A673 (cell line): Measurements from ENCODE around the gene ALPP. TPM values are rescaled to one million over a fixed set of nuclear protein-coding genes. Genes with fewer than 3 reads are reported as not detected.
A peak's percentile ranks its signal among the peaks of the same experiment; 100 is the strongest.

Experiments used
- BruUV-seq: library from RNA; stranded (reverse); fragments of 400-500 nt; replicated peaks from 2 replicates; lab custom pipeline; 2021; lab: Mats Ljungman, UMichigan
- CTCF ChIA-PET: fragments of 300-600 bp; sonication (Branson Sonifier 250); formaldehyde crosslinking; loops from one replicate; lab custom pipeline; 2022; ENCODE audit warnings: antibody characterized with exemption; lab: Charles Lee
- POLR2A ChIA-PET: fragments of 300-600 bp; sonication (Branson Sonifier 250); formaldehyde crosslinking; loops from one replicate; lab custom pipeline; 2022; ENCODE audit warnings: antibody characterized with exemption; ENCODE audit not compliant: low non-redundant PET; lab: Charles Lee
- DNase-seq: peaks from one replicate; pipeline ENCODE4 v3.0.0-alpha.2; 2015; ENCODE audit warnings: low spot score
- H3K27ac ChIP-seq: fragments of 200-600 bp; sonication (generic); 2 replicates; pipeline ENCODE4 v1.5.1; 2016; ENCODE audit warnings: mixed run types, low read depth, mild to moderate bottlenecking, mixed read lengths, antibody characterized with exemption, low read length; ENCODE audit not compliant: poor library complexity, severe bottlenecking
- H3K27me3 ChIP-seq: fragments of 200-600 bp; sonication (generic); replicated peaks from 2 replicates; pipeline ENCODE4 v1.6.1; 2017; ENCODE audit warnings: mixed run types, low read depth, mild to moderate bottlenecking, mixed read lengths, antibody characterized with exemption, low read length; ENCODE audit not compliant: insufficient read depth, poor library complexity
- H3K36me3 ChIP-seq: fragments of 200-600 bp; sonication (generic); 2 replicates; pipeline ENCODE4 v1.6.1; 2016; ENCODE audit warnings: mixed run types, mild to moderate bottlenecking, mixed read lengths, antibody characterized with exemption, low read length; ENCODE audit not compliant: insufficient read depth, poor library complexity, severe bottlenecking
- H3K4me1 ChIP-seq: fragments of 200-600 bp; sonication (generic); 2 replicates; pipeline ENCODE4 v1.6.1; 2017; ENCODE audit warnings: mixed run types, mild to moderate bottlenecking, mixed read lengths, antibody characterized with exemption, low read length; ENCODE audit not compliant: insufficient read depth, poor library complexity, severe bottlenecking
- H3K4me3 ChIP-seq: fragments of 200-600 bp; sonication (generic); 2 replicates; pipeline ENCODE4 v1.5.1; 2016; ENCODE audit warnings: low read depth, mixed run types, mild to moderate bottlenecking, mixed read lengths, low read length; ENCODE audit not compliant: poor library complexity, severe bottlenecking
- H3K9me3 ChIP-seq: fragments of 200-600 bp; sonication (generic); 2 replicates; pipeline ENCODE4 v1.6.1; 2016; ENCODE audit warnings: mixed run types, low read depth, mild to moderate bottlenecking, mixed read lengths, antibody characterized with exemption, low read length; ENCODE audit not compliant: poor library complexity, severe bottlenecking
- CTCF ChIP-seq: fragments of 300-800, 200-600 bp; sonication (generic); conservative IDR thresholded peaks from 2 replicates; pipeline ENCODE4 v1.5.1; 2017; ENCODE audit warnings: low read depth, mild to moderate bottlenecking, antibody characterized with exemption, low read length, moderate library complexity, mixed read lengths
- EZH2 ChIP-seq: fragments of 200-600 bp; sonication (generic); IDR thresholded peaks from 2 replicates; pipeline ENCODE4 v1.6.1; 2017; ENCODE audit warnings: borderline replicate concordance, low read depth, mild to moderate bottlenecking, mixed read lengths, antibody characterized with exemption, low read length; ENCODE audit not compliant: poor library complexity, severe bottlenecking
- intact Hi-C: fragments of 100-400 bp; cut with micrococcal nuclease; formaldehyde crosslinking; loops from one replicate; pipeline ENCODE4 v1.10.0; 2022; ENCODE audit not compliant: unreplicated experiment
- total RNA-seq: library from RNA; stranded (reverse); gene quantifications from 2 replicates; pipeline ENCODE4 v1.2.3, GENCODE V29; 2021

The ALPP gene
- total RNA-seq, 1 experiment from 2014 or later: not detected

- Histone ChIP-seq H3K36me3 (no peaks in the 10 kb centered on the region), H3K27me3 (peaks cover 51% of the 10 kb centered on the region), H3K4me1 (no peaks in the 10 kb centered on the region), H3K27ac (no peak overlapping the region), H3K4me3 (no peak overlapping the region), H3K9me3 (no peaks in the 10 kb centered on the region)
- no peak for DNase-seq
- CTCF ChIA-PET: no interaction called here
- BruUV-seq: no TSS peak
- POLR2A ChIA-PET: no interaction called here
- no peak for TF ChIP-seq EZH2
- no peak for TF ChIP-seq CTCF
- intact Hi-C loops: no loop called here
Observed at GRCh38 chr2:232349546-232349945, 29.0 kb upstream of the ALPP start.

GRCh38 chr2:232349946-232350635, 28.5 kb upstream of the ALPP start:
- H3K4me1 ChIP-seq: no peaks in the 10 kb centered on the region
- intact Hi-C loops: no loop called here
- no peaks in the 10 kb centered on the region for H3K36me3 ChIP-seq
- no peaks in the 10 kb centered on the region for H3K9me3 ChIP-seq
- no peak for TF ChIP-seq CTCF
- TF ChIP-seq EZH2: no peak
- CTCF ChIA-PET: no interaction called here
- no TSS peak for BruUV-seq
- no peak overlapping the region for H3K27ac ChIP-seq
- DNase-seq: no peak
- POLR2A ChIA-PET: no interaction called here
- H3K27me3 ChIP-seq: peaks cover 51% of the 10 kb centered on the region
- no peak overlapping the region for H3K4me3 ChIP-seq

GRCh38 chr2:232350804-232351685, 27.5 kb upstream of the ALPP start:
- intact Hi-C loops: no loop called here
- no peak for DNase-seq
- ChIA-PET POLR2A (no interaction called here), CTCF (no interaction called here)
- H3K9me3 ChIP-seq: no peaks in the 10 kb centered on the region
- TF ChIP-seq EZH2: peak; percentile 68
- TF ChIP-seq CTCF: no peak
- BruUV-seq: no TSS peak
- H3K27ac ChIP-seq: no peak overlapping the region
- H3K36me3 ChIP-seq: no peaks in the 10 kb centered on the region
- no peaks in the 10 kb centered on the region for H3K4me1 ChIP-seq
- H3K27me3 ChIP-seq: peaks cover 51% of the 10 kb centered on the region
- H3K4me3 ChIP-seq: no peak overlapping the region
